ENCODE measurements around the gene ADK.

ADK gene

GRCh38 chr10:74681917-74682627 is 531.1 kb downstream of the ADK start:
- H3K79me2 ChIP-seq = no peaks in the 10 kb centered on the region
- no peak overlapping the region for H3K4me3 ChIP-seq (ENCODE audit: low read depth, low read length)
- H3K9me3 ChIP-seq (ENCODE audit: control insufficient read depth, low read length) = no peaks in the 10 kb centered on the region
- H3K27me3 ChIP-seq (ENCODE audit: control insufficient read depth, insufficient read depth, low read length) = no peaks in the 10 kb centered on the region
- H3K9ac ChIP-seq = no peak overlapping the region
- no peak for TF ChIP-seq CTCF (IDR thresholded peaks at IDR 0.05)
- H3K4me2 ChIP-seq (ENCODE audit: low read length) = no peak overlapping the region
- H2AFZ ChIP-seq = no peak overlapping the region
- H3K36me3 ChIP-seq (ENCODE audit: control insufficient read depth, insufficient read depth, low read length) = no peaks in the 10 kb centered on the region
- H3K4me1 ChIP-seq = no peaks in the 10 kb centered on the region
- no peak overlapping the region for H3K27ac ChIP-seq

GRCh38 chr10:74683067-74683466 is 532.0 kb downstream of the ADK start:
- no peak overlapping the region for H3K4me2 ChIP-seq (ENCODE audit: low read length)
- no peaks in the 10 kb centered on the region for H3K4me1 ChIP-seq
- no peak overlapping the region for H3K27ac ChIP-seq
- no peak overlapping the region for H2AFZ ChIP-seq
- H3K79me2 ChIP-seq = no peaks in the 10 kb centered on the region
- no peaks in the 10 kb centered on the region for H3K27me3 ChIP-seq (ENCODE audit: control insufficient read depth, insufficient read depth, low read length)
- H3K4me3 ChIP-seq (ENCODE audit: low read depth, low read length) = no peak overlapping the region
- no peak for TF ChIP-seq CTCF (IDR thresholded peaks at IDR 0.05)
- H3K9me3 ChIP-seq (ENCODE audit: control insufficient read depth, low read length) = no peaks in the 10 kb centered on the region
- no peaks in the 10 kb centered on the region for H3K36me3 ChIP-seq (ENCODE audit: control insufficient read depth, insufficient read depth, low read length)
- H3K9ac ChIP-seq = no peak overlapping the region

GRCh38 chr10:74683621-74684364 is 532.8 kb downstream of the ADK start:
- Histone ChIP-seq H3K27ac (no peak overlapping the region), H3K9ac (no peak overlapping the region)
- TF ChIP-seq CTCF (IDR thresholded peaks at IDR 0.05) = no peak

GRCh38 chr10:74684462-74684861 is 533.4 kb downstream of the ADK start:
- no peaks in the 10 kb centered on the region for H3K36me3 ChIP-seq (ENCODE audit: control insufficient read depth, insufficient read depth, low read length)
- no peaks in the 10 kb centered on the region for H3K79me2 ChIP-seq
- no peak overlapping the region for H3K27ac ChIP-seq
- H3K4me3 ChIP-seq (ENCODE audit: low read depth, low read length) = no peak overlapping the region
- H3K4me1 ChIP-seq = no peaks in the 10 kb centered on the region
- H2AFZ ChIP-seq = no peak overlapping the region
- H3K9ac ChIP-seq = no peak overlapping the region
- no peak for TF ChIP-seq CTCF (IDR thresholded peaks at IDR 0.05)
- no peaks in the 10 kb centered on the region for H3K27me3 ChIP-seq (ENCODE audit: control insufficient read depth, insufficient read depth, low read length)
- H3K9me3 ChIP-seq (ENCODE audit: control insufficient read depth, low read length) = no peaks in the 10 kb centered on the region
- no peak overlapping the region for H3K4me2 ChIP-seq (ENCODE audit: low read length)

More at GRCh38 chr10:74683621-74684364, 532.8 kb downstream of the ADK start:
- Histone ChIP-seq H3K4me1 (no peaks in the 10 kb centered on the region), H3K4me2 (ENCODE audit: low read length) (no peak overlapping the region), H2AFZ (no peak overlapping the region), H3K27me3 (ENCODE audit: control insufficient read depth, insufficient read depth, low read length) (no peaks in the 10 kb centered on the region), H3K9me3 (ENCODE audit: control insufficient read depth, low read length) (no peaks in the 10 kb centered on the region), H3K79me2 (no peaks in the 10 kb centered on the region), H3K4me3 (ENCODE audit: low read depth, low read length) (no peak overlapping the region), H3K36me3 (ENCODE audit: control insufficient read depth, insufficient read depth, low read length) (no peaks in the 10 kb centered on the region)

Measured in parathyroid adenoma (tissue), 2 donors.